Esophagus (tissue), 2 donors: ENCODE data around the gene FBXW5. TPM values are rescaled to one million over a fixed set of nuclear protein-coding genes. Genes with fewer than 3 reads are reported as not detected.

Experiments
- H3K27ac ChIP-seq, 2 donors: one replicate each; pipeline ENCODE4 v1.5.1; 2013; ENCODE audit warnings: low read depth in 2 of 2, mild to moderate bottlenecking in 2 of 2, inconsistent platforms in 1 of 2, low read length in 1 of 2, moderate library complexity in 1 of 2
- H3K27me3 ChIP-seq, 2 donors: one replicate each; pipeline ENCODE4 v1.6.1; 2013; ENCODE audit warnings: low read length in 2 of 2, control low read depth in 1 of 2, mild to moderate bottlenecking in 1 of 2; ENCODE audit not compliant: insufficient read depth in 2 of 2, control insufficient read depth in 1 of 2
- H3K36me3 ChIP-seq, 2 donors: one replicate each; pipeline ENCODE4 v1.6.1; 2013; ENCODE audit warnings: low read length in 1 of 2; ENCODE audit not compliant: control insufficient read depth in 2 of 2, insufficient read depth in 2 of 2
- H3K4me1 ChIP-seq, 2 donors: one replicate each; pipeline ENCODE4 v1.6.1; 2013; ENCODE audit warnings: low read length in 1 of 2; ENCODE audit not compliant: control insufficient read depth in 2 of 2, insufficient read depth in 2 of 2
- H3K4me3 ChIP-seq, 2 donors: one replicate each; pipeline ENCODE4 v1.5.1; 2013; ENCODE audit warnings: low read length in 2 of 2, mild to moderate bottlenecking in 2 of 2, low read depth in 1 of 2, moderate library complexity in 1 of 2
- H3K9me3 ChIP-seq, 2 donors: one replicate each; pipeline ENCODE4 v1.6.1; 2013; ENCODE audit warnings: mild to moderate bottlenecking in 2 of 2, low read depth in 1 of 2, low read length in 1 of 2, moderate library complexity in 1 of 2; ENCODE audit not compliant: control insufficient read depth in 2 of 2, insufficient read depth in 1 of 2
- WGBS, 2 donors: extraction: QIAGEN DNeasy Blood & Tissue Kit; methylation state at CpG; one replicate each; pipeline ENCODE4 v1.1.7; 2013; 5-methylcytosine and 5-hydroxymethylcytosine counted together
- polyA plus RNA-seq, 2 donors: library from polyadenylated mRNA; stranded (reverse); fragments of 200-250 nt; gene quantifications; one replicate each; pipeline ENCODE4 v1.2.3, GENCODE V29; 2013
- donor health status: healthy with polysubstance abuse.
- donor health status: Bipolar disorder and iron deficiency.

The FBXW5 gene
- polyA plus RNA-seq, 2 donors = 91.4 to 97.3 TPM

DNA sequence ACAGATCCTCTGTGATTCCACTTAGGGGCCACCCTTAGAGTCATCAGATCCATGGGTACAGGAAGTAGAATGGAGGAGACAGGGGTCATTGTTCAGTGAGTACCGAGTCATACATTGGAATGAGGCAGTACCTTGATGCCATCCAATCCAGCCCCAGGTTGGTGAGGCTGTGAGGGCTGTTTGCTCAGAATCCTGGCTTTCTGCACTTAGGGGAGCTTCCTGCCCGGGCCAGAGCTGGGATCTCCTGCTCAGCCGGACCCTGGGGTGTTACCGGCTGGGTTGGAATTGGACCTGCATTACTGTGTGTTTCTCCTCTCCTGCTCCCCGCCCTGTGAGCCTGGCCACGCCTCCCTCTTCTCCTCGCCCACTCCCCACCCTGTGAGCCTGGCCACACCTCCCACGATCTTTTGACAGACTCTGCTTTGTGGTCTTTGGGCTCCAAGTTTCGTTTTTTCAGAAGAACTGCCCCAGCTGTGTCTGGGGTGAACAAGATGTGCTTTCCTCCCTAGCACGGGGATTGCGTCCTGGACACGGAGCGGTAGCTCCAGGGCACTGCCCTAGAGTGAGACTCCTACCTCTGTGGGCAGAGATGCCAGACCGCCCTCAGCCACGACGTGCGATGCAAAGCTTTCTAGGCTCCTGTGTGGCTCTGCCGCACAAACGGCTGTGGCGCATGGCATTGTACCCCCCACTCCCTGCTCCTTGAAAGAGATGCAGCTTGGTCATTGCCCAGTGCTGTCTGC is 42.9 kb downstream of the FBXW5 start:
- peaks cover 7 to 24% of the 10 kb centered on the region in 2 donors for H3K4me1 ChIP-seq
- WGBS, 2 donors = 18 to 27% methylated on average over 20 of the region's 20 CpGs
- no peaks in the 10 kb centered on the region for H3K9me3 ChIP-seq
- H3K27ac ChIP-seq = peak overlapping the region; percentile 97 to 99
- no peaks in the 10 kb centered on the region for H3K27me3 ChIP-seq
- peaks cover 0 to 7% of the 10 kb centered on the region in 2 donors for H3K36me3 ChIP-seq
- peak overlapping the region; percentile 41 to 42 for H3K4me3 ChIP-seq

DNA sequence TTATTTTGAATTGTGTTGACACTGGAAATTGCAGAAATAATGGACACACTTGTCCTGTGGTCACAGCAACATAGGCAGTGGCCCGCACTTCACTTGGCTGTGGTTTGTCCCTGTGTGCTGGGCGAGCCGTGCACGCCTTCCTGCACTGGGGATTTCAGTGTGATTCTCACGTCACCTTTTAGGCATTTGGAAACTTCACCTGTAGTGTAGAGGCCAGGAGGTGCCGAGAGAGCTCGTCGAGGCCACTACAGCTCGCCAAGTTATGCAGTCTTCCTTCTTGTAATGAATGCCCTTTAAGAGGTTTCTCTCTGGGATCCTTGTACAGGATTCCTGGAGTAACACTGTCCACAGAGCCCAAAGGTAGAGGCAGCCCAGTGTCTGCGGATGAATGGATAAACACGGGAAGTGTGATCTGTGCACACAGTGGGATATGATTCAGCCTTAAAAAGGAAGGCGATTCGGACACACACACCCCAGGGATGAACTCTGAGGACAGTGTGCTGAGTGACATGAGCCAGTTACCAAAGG is 43.5 kb downstream of the FBXW5 start:
- Histone ChIP-seq H3K27ac (peak overlapping the region; percentile 97 to 99), H3K4me3 (no peak overlapping the region), H3K9me3 (no peaks in the 10 kb centered on the region), H3K36me3 (peaks cover 0 to 5% of the 10 kb centered on the region in 2 donors), H3K4me1 (peaks cover 7 to 24% of the 10 kb centered on the region in 2 donors), H3K27me3 (no peaks in the 10 kb centered on the region)
- 42 to 47% methylated on average over 13 of the region's 13 CpGs for WGBS, 2 donors

DNA sequence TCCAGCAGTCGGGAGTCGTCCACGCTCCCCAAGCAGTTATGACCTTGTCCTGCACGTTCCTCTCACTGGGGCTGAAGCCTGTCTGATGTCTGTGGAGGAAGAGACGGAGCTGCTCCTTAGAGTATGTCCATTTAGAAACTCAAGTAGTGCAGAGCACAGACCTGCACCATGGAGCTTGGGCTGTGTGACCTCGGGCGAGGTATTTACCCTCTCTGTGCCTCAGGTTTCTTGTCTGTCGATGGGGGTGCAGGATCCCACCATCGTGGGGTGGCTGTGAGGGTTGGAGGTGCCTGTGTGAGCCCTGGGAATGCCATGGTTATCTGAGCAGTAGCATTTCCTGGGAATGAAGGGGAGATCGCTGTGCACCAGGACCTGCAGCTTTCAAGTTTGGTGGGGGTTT is 44.0 kb downstream of the FBXW5 start:
- WGBS, 2 donors = 84 to 85% methylated on average over 10 of the region's 10 CpGs
- H3K9me3 ChIP-seq = no peaks in the 10 kb centered on the region
- no peaks in the 10 kb centered on the region for H3K27me3 ChIP-seq
- peaks cover 0 to 5% of the 10 kb centered on the region in 2 donors for H3K36me3 ChIP-seq
- peaks cover 7 to 24% of the 10 kb centered on the region in 2 donors for H3K4me1 ChIP-seq
- peak overlapping the region; percentile 97 to 99 for H3K27ac ChIP-seq
- H3K4me3 ChIP-seq = no peak overlapping the region

DNA sequence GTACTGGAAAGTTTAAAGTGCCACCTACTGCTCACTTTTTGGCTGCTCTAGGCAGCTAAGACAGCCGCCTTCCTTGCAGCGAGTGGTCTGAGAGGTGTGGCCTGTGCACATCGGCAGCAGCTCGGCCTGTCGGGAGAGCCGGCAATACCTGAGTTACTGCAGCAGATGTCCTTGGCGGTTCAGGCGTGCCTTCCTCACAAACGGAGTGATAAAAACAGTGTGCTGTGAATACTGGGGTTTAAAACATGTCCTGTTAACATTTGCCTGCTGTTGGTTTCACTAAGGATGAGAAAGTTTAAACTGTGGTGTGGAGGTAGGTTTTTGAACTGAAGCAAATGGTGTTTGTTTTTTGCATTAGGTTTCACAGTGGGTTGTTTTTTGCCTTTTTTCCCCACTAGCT is 45.3 kb downstream of the FBXW5 start:
- peak overlapping the region in 1 of 2 donors; percentile 16 for H3K4me3 ChIP-seq
- peaks cover 0 to 15% of the 10 kb centered on the region in 2 donors for H3K36me3 ChIP-seq
- H3K9me3 ChIP-seq = no peaks in the 10 kb centered on the region
- H3K27ac ChIP-seq = peak overlapping the region; percentile 16 to 50
- no peaks in the 10 kb centered on the region for H3K27me3 ChIP-seq
- WGBS, 2 donors = 45 to 57% methylated on average over 9 of the region's 9 CpGs
- H3K4me1 ChIP-seq = peaks cover 7 to 24% of the 10 kb centered on the region in 2 donors

DNA sequence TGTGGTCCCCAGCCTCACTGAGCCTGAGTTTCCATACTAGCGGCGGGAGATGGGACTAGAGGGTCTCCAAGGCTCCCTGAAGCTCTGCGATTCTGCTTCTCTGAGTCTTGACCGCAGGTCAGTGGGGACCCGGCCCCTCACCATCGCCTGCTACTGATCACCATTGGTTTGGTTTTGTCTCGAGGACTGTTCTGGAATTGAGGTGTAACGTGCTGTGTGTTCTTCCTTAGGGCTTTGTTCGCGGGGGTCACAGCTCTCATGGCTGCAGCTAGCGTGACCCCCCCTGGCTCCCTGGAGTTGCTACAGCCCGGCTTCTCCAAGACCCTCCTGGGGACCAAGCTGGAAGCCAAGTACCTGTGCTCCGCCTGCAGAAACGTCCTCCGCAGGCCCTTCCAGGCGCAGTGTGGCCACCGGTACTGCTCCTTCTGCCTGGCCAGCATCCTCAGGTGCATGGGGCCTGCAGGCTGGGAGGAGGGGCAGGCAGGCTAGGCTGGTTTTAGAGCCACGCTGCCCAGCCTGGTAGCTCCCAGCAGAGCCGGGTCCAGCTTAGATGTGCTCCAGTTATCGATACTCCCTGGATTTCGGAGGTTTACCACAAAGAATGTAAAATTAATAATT is 45.9 kb downstream of the FBXW5 start:
- Histone ChIP-seq H3K27ac (no peak overlapping the region), H3K36me3 (peaks cover 0 to 15% of the 10 kb centered on the region in 2 donors)
- 93% methylated on average over 21 of the region's 21 CpGs for WGBS, 2 donors

DNA sequence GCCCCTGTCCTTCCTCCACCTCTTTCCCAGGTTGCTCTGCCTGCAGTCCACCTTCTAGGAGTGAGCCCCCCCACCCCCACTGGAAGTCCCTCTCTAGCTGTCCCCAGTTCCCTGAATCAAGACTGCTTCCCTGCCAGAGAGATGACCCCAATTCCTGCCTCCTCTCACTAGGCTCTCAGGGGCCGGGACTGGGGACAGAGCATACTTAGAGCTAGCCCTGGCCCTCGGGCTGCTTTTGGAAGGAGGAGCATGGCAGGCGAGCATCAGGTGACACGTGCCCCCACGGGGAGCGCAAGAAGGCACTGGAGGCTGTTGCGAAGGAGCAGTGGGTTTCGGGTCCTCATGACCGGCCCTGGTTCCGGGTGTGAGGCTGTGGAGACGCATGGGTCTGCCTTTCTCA is 48.5 kb downstream of the FBXW5 start:
- no peaks in the 10 kb centered on the region for H3K9me3 ChIP-seq
- peaks cover 0 to 20% of the 10 kb centered on the region in 2 donors for H3K36me3 ChIP-seq
- H3K27me3 ChIP-seq = no peaks in the 10 kb centered on the region
- H3K27ac ChIP-seq = no peak overlapping the region
- WGBS, 2 donors = 82 to 84% methylated on average over 11 of the region's 11 CpGs
- no peak overlapping the region for H3K4me3 ChIP-seq
- peaks cover 0 to 10% of the 10 kb centered on the region in 2 donors for H3K4me1 ChIP-seq

More for the DNA sequence above, 45.9 kb downstream of the FBXW5 start:
- Histone ChIP-seq H3K27me3 (no peaks in the 10 kb centered on the region), H3K9me3 (no peaks in the 10 kb centered on the region), H3K4me3 (no peak overlapping the region), H3K4me1 (peaks cover 7 to 24% of the 10 kb centered on the region in 2 donors)

DNA sequence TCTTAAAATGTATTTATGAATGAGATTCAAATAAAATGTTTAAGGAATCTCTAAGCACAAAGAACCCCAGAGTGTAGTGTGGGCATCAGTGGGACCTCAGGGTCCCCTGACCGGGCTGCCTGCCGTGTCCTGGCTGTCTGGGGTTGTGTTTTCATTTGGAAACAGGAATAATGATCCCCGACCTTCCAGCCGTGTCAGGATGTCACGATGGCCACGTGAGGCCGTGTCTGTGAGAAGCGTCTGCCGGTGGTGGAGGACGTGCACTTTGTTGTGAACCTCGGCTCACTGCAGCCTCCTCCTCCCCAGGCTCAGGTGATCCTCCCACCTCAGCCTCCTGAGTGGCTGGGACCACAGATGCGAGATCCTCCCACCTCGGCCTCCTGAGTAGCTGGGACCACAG is 53.9 kb downstream of the FBXW5 start:
- Histone ChIP-seq H3K36me3 (peaks cover 0 to 15% of the 10 kb centered on the region in 2 donors), H3K4me3 (no peak overlapping the region), H3K27ac (no peak overlapping the region), H3K27me3 (no peaks in the 10 kb centered on the region), H3K4me1 (peaks cover 0 to 5% of the 10 kb centered on the region in 2 donors), H3K9me3 (no peaks in the 10 kb centered on the region)
- 85% methylated on average over 13 of the region's 13 CpGs for WGBS, 2 donors

Other genes with a start within 250 kb of the FBXW5 start
- 1 to 10 TPM; 1.6 to 2.5 TPM for gene DIPK1B, start 232.2 kb downstream of the FBXW5 start, polyA plus RNA-seq
- 10 to 100 TPM in 1 of 2 donors, 1 to 10 TPM in 1; 5.3 to 14.9 TPM for gene LCN10, start 201.8 kb downstream of the FBXW5 start, polyA plus RNA-seq
- gene LCN6, start 196.2 kb downstream of the FBXW5 start, polyA plus RNA-seq = 10 to 100 TPM in 1 of 2 donors, 1 to 10 TPM in 1; 9.0 to 14.4 TPM
- gene LCN8, start 186.5 kb downstream of the FBXW5 start, polyA plus RNA-seq = not detected
- not detected for gene LCN15, start 180.2 kb downstream of the FBXW5 start, polyA plus RNA-seq
- gene TMEM141, start 153.4 kb downstream of the FBXW5 start, polyA plus RNA-seq = 100 to 1,000 TPM in 1 of 2 donors, 10 to 100 TPM in 1; 85.2 to 155 TPM
- gene CCDC183, start 148.4 kb downstream of the FBXW5 start, polyA plus RNA-seq = 1 to 10 TPM in 1 of 2 donors, under 1 TPM in 1; 0.32 to 1.1 TPM
- 10 to 100 TPM; 46.5 to 61.7 TPM for gene RABL6, start 136.8 kb downstream of the FBXW5 start, polyA plus RNA-seq
- gene AJM1, start 102.3 kb downstream of the FBXW5 start, polyA plus RNA-seq = 1 to 10 TPM; 1.9 to 3.7 TPM
- gene PHPT1, start 95.3 kb downstream of the FBXW5 start, polyA plus RNA-seq = 100 to 1,000 TPM in 1 of 2 donors, 10 to 100 TPM in 1; 83.1 to 101 TPM
- 10 to 100 TPM in 1 of 2 donors, 1 to 10 TPM in 1; 3.9 to 11.5 TPM for gene MAMDC4, start 92.4 kb downstream of the FBXW5 start, polyA plus RNA-seq
- gene EDF1, start 78.4 kb downstream of the FBXW5 start, polyA plus RNA-seq = 100 to 1,000 TPM; 445 to 637 TPM
- gene TRAF2, start 58.2 kb downstream of the FBXW5 start, polyA plus RNA-seq = 10 to 100 TPM; 11.0 to 16.6 TPM
- gene C8G, start 505 bp upstream of the FBXW5 start, polyA plus RNA-seq = 1 to 10 TPM; 1.2 to 1.8 TPM
- gene LCN12, start 7.5 kb upstream of the FBXW5 start, polyA plus RNA-seq = under 1 TPM; 0.24 to 0.77 TPM
- 10 to 100 TPM; 18.4 to 42.3 TPM for gene PTGDS, start 32.8 kb upstream of the FBXW5 start, polyA plus RNA-seq
- under 1 TPM; 0.20 to 0.55 TPM for gene LCNL1, start 38.3 kb upstream of the FBXW5 start, polyA plus RNA-seq
- 100 to 1,000 TPM in 1 of 2 donors, 10 to 100 TPM in 1; 49.7 to 119 TPM for gene PAXX, start 47.7 kb upstream of the FBXW5 start, polyA plus RNA-seq
- 100 to 1,000 TPM; 351 to 474 TPM for gene CLIC3, start 51.8 kb upstream of the FBXW5 start, polyA plus RNA-seq
- 10 to 100 TPM in 1 of 2 donors, 1 to 10 TPM in 1; 7.7 to 14.7 TPM for gene ABCA2, start 83.5 kb upstream of the FBXW5 start, polyA plus RNA-seq
- under 1 TPM; 0.08 to 0.39 TPM for gene FUT7, start 87.3 kb upstream of the FBXW5 start, polyA plus RNA-seq
- gene NPDC1, start 101.4 kb upstream of the FBXW5 start, polyA plus RNA-seq = 10 to 100 TPM; 33.1 to 44.3 TPM
- gene ENTPD2, start 109.3 kb upstream of the FBXW5 start, polyA plus RNA-seq = 1 to 10 TPM; 1.5 to 1.6 TPM
- 1 to 10 TPM; 7.5 to 9.0 TPM for gene SAPCD2, start 125.8 kb upstream of the FBXW5 start, polyA plus RNA-seq
- 1 to 10 TPM; 2.9 to 3.8 TPM for gene UAP1L1, start 132.8 kb upstream of the FBXW5 start, polyA plus RNA-seq
- gene MAN1B1, start 142.2 kb upstream of the FBXW5 start, polyA plus RNA-seq = 10 to 100 TPM; 28.5 to 42.3 TPM
- gene DPP7, start 170.0 kb upstream of the FBXW5 start, polyA plus RNA-seq = 100 to 1,000 TPM in 1 of 2 donors, 10 to 100 TPM in 1; 90.4 to 129 TPM
- under 1 TPM; 0.06 to 0.14 TPM for gene GRIN1, start 194.4 kb upstream of the FBXW5 start, polyA plus RNA-seq
- under 1 TPM; 0.24 to 0.81 TPM for gene LRRC26, start 225.3 kb upstream of the FBXW5 start, polyA plus RNA-seq
- not detected for gene TMEM210, start 227.3 kb upstream of the FBXW5 start, polyA plus RNA-seq
- gene ANAPC2, start 243.8 kb upstream of the FBXW5 start, polyA plus RNA-seq = 10 to 100 TPM; 27.7 to 47.3 TPM
- gene SSNA1, start 243.9 kb upstream of the FBXW5 start, polyA plus RNA-seq = 100 to 1,000 TPM; 104 TPM